ENCODE measurements around the gene AUTS2. TPM values are rescaled to one million over a fixed set of nuclear protein-coding genes. Genes with fewer than 3 reads are reported as not detected.

AUTS2 gene
- polyA plus RNA-seq, 1 donor from 2014 or later: 97.3 TPM

GRCh38 chr7:70165477-70166170, 567.3 kb downstream of the AUTS2 start:
- H3K9me3 ChIP-seq (ENCODE audit: low read length): no peaks in the 10 kb centered on the region
- H3K9me2 ChIP-seq (ENCODE audit: insufficient read depth, low read length): no peaks in the 10 kb centered on the region
- H3F3A ChIP-seq (ENCODE audit: insufficient read depth, low read length, poor library complexity, severe bottlenecking): no peaks in the 10 kb centered on the region
- no peak overlapping the region for H3K4me2 ChIP-seq (ENCODE audit: low read length)
- peaks cover 5% of the 10 kb centered on the region for H3K36me3 ChIP-seq (ENCODE audit: insufficient read depth, low read length)
- no peak overlapping the region for H3K9ac ChIP-seq (ENCODE audit: low read length)
- no peak overlapping the region for H2AFZ ChIP-seq (ENCODE audit: low read depth, low read length)
- no peaks in the 10 kb centered on the region for H4K20me1 ChIP-seq (ENCODE audit: insufficient read depth)
- no peaks in the 10 kb centered on the region for H3K79me2 ChIP-seq (replicated peaks; ENCODE audit: insufficient read depth, low read length)
- no peaks in the 10 kb centered on the region for H3K27me3 ChIP-seq (ENCODE audit: insufficient read depth, low read depth, low read length)
- no peak overlapping the region for H3K4me3 ChIP-seq (ENCODE audit: low read length)
- TF ChIP-seq, protein P1, sequence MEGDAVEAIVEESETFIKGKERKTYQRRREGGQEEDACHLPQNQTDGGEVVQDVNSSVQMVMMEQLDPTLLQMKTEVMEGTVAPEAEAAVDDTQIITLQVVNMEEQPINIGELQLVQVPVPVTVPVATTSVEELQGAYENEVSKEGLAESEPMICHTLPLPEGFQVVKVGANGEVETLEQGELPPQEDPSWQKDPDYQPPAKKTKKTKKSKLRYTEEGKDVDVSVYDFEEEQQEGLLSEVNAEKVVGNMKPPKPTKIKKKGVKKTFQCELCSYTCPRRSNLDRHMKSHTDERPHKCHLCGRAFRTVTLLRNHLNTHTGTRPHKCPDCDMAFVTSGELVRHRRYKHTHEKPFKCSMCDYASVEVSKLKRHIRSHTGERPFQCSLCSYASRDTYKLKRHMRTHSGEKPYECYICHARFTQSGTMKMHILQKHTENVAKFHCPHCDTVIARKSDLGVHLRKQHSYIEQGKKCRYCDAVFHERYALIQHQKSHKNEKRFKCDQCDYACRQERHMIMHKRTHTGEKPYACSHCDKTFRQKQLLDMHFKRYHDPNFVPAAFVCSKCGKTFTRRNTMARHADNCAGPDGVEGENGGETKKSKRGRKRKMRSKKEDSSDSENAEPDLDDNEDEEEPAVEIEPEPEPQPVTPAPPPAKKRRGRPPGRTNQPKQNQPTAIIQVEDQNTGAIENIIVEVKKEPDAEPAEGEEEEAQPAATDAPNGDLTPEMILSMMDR (IDR thresholded peaks at IDR 0.05; ENCODE audit: poor library complexity, severe bottlenecking): no peak
- TF ChIP-seq EP300 (conservative IDR thresholded peaks at IDR 0.05; ENCODE audit: poor library complexity, severe bottlenecking) (no peak), SMC3 (conservative IDR thresholded peaks at IDR 0.05; ENCODE audit: poor library complexity) (no peak), TAF1 (IDR thresholded peaks at IDR 0.05; ENCODE audit: low read depth) (no peak), EZH2 (IDR thresholded peaks at IDR 0.05; ENCODE audit: borderline replicate concordance, insufficient read depth, low read length, poor library complexity, severe bottlenecking) (no peak), MXI1 (conservative IDR thresholded peaks at IDR 0.05; ENCODE audit: poor library complexity, severe bottlenecking) (no peak), POLR2AphosphoS5 (IDR thresholded peaks at IDR 0.05) (no peak), RAD21 (conservative IDR thresholded peaks at IDR 0.05) (no peak)
- TF ChIP-seq, protein P2, sequence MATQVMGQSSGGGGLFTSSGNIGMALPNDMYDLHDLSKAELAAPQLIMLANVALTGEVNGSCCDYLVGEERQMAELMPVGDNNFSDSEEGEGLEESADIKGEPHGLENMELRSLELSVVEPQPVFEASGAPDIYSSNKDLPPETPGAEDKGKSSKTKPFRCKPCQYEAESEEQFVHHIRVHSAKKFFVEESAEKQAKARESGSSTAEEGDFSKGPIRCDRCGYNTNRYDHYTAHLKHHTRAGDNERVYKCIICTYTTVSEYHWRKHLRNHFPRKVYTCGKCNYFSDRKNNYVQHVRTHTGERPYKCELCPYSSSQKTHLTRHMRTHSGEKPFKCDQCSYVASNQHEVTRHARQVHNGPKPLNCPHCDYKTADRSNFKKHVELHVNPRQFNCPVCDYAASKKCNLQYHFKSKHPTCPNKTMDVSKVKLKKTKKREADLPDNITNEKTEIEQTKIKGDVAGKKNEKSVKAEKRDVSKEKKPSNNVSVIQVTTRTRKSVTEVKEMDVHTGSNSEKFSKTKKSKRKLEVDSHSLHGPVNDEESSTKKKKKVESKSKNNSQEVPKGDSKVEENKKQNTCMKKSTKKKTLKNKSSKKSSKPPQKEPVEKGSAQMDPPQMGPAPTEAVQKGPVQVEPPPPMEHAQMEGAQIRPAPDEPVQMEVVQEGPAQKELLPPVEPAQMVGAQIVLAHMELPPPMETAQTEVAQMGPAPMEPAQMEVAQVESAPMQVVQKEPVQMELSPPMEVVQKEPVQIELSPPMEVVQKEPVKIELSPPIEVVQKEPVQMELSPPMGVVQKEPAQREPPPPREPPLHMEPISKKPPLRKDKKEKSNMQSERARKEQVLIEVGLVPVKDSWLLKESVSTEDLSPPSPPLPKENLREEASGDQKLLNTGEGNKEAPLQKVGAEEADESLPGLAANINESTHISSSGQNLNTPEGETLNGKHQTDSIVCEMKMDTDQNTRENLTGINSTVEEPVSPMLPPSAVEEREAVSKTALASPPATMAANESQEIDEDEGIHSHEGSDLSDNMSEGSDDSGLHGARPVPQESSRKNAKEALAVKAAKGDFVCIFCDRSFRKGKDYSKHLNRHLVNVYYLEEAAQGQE (IDR thresholded peaks at IDR 0.05; ENCODE audit: borderline replicate concordance): no peak
- H3K27ac ChIP-seq (ENCODE audit: low read length): no peak overlapping the region

DNA sequence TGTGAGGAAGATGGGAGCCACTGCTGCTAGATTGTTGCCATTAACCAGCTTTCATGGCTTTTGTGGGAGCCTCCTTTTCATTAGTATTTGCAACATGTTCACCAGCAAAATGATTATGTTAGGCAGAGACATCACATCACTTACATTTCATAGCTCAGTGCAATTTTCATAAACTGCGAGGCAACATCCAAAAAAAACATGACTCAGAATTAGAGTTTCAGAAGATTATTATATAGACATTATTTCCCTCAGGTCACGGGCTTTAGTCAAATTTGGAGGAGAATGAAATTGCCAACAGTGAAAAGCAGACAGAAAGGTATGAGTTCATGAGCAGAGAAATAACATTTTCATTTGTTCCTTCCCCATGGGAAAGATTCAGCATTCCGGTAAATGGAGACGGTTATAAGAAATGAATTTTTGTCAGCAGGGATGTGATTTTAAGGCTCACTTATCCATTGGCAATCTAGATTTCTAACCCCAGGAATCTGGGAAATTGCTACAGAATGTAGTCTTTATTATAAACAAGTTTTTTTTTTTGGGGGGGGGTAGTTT, 573.2 kb downstream of the AUTS2 start:
- Histone ChIP-seq H3K36me3 (ENCODE audit: insufficient read depth, low read length) (peaks cover 9% of the 10 kb centered on the region), H3F3A (ENCODE audit: insufficient read depth, low read length, poor library complexity, severe bottlenecking) (no peaks in the 10 kb centered on the region), H3K27me3 (ENCODE audit: insufficient read depth, low read depth, low read length) (no peaks in the 10 kb centered on the region), H2AFZ (ENCODE audit: low read depth, low read length) (no peak overlapping the region), H3K4me2 (ENCODE audit: low read length) (no peak overlapping the region), H3K9me2 (ENCODE audit: insufficient read depth, low read length) (no peaks in the 10 kb centered on the region), H3K4me3 (ENCODE audit: low read length) (no peak overlapping the region), H4K20me1 (ENCODE audit: insufficient read depth) (no peaks in the 10 kb centered on the region), H3K9ac (ENCODE audit: low read length) (no peak overlapping the region), H3K79me2 (replicated peaks; ENCODE audit: insufficient read depth, low read length) (no peaks in the 10 kb centered on the region), H3K27ac (ENCODE audit: low read length) (peak overlapping the region; percentile 23), H3K9me3 (ENCODE audit: low read length) (no peaks in the 10 kb centered on the region)
- TF ChIP-seq, protein P2 (IDR thresholded peaks at IDR 0.05; ENCODE audit: borderline replicate concordance): peak; percentile 42
- TF ChIP-seq POLR2AphosphoS5 (IDR thresholded peaks at IDR 0.05) (no peak), TAF1 (IDR thresholded peaks at IDR 0.05; ENCODE audit: low read depth) (no peak)
